Measurements from ENCODE around the gene LLCFC1.
"Not testable (repeated sequence)": the region's sequence is repeated elsewhere in the genome, so short reads cannot be mapped to it uniquely, and the experiment has no call there.

LLCFC1 gene

DNA sequence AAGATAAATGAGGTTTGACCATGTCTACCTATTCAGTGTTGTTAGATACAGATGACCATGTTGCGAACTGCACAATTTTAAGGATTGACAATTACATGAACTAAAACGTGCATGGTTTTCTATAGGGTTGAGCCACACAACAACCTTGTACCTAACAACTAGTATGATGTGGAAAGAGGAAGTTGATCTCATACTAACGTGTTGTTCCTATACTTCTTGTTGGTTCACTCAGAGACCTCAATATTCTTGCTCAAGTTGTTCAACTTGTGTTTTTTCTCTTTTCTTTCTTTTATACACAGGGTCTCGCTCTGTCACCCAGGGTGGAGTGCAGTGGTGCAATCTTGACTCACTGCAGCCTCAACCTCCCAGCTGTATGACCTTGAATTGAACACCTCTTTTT is 28.9 kb downstream of the LLCFC1 start:
- TF ChIP-seq, protein P1, sequence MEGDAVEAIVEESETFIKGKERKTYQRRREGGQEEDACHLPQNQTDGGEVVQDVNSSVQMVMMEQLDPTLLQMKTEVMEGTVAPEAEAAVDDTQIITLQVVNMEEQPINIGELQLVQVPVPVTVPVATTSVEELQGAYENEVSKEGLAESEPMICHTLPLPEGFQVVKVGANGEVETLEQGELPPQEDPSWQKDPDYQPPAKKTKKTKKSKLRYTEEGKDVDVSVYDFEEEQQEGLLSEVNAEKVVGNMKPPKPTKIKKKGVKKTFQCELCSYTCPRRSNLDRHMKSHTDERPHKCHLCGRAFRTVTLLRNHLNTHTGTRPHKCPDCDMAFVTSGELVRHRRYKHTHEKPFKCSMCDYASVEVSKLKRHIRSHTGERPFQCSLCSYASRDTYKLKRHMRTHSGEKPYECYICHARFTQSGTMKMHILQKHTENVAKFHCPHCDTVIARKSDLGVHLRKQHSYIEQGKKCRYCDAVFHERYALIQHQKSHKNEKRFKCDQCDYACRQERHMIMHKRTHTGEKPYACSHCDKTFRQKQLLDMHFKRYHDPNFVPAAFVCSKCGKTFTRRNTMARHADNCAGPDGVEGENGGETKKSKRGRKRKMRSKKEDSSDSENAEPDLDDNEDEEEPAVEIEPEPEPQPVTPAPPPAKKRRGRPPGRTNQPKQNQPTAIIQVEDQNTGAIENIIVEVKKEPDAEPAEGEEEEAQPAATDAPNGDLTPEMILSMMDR (IDR thresholded peaks at IDR 0.05; ENCODE audit: borderline replicate concordance, extremely low read depth, low read length, poor library complexity, severe bottlenecking) = no peak
- no peak for TF ChIP-seq EZH2 (IDR thresholded peaks at IDR 0.05; ENCODE audit: borderline replicate concordance, low read depth, low read length, severe bottlenecking)
- Histone ChIP-seq H3K4me2 (ENCODE audit: insufficient read depth, low read length) (no peak overlapping the region), H2AFZ (ENCODE audit: low read depth, low read length) (no peak overlapping the region), H3K9ac (ENCODE audit: low read depth, low read length) (no peak overlapping the region), H3K4me1 (ENCODE audit: insufficient read depth, low read length) (no peaks in the 10 kb centered on the region), H4K20me1 (ENCODE audit: insufficient read depth, low read length) (no peaks in the 10 kb centered on the region), H3K27ac (ENCODE audit: low read length) (no peak overlapping the region), H3K9me3 (ENCODE audit: insufficient read depth, low read length, severe bottlenecking) (no peaks in the 10 kb centered on the region), H3K79me2 (ENCODE audit: insufficient read depth, low read length) (no peaks in the 10 kb centered on the region), H3K4me3 (ENCODE audit: low read depth in 1 of 2, low read length in 2 of 2) (no peak overlapping the region), H3K27me3 (ENCODE audit: insufficient read depth, low read length, poor library complexity) (peaks cover 3% of the 10 kb centered on the region), H3K36me3 (ENCODE audit: insufficient read depth, low read length) (no peaks in the 10 kb centered on the region)
- DNase-seq (no peak), ATAC-seq (ENCODE audit: insufficient read depth, low read depth) (no peak)

DNA sequence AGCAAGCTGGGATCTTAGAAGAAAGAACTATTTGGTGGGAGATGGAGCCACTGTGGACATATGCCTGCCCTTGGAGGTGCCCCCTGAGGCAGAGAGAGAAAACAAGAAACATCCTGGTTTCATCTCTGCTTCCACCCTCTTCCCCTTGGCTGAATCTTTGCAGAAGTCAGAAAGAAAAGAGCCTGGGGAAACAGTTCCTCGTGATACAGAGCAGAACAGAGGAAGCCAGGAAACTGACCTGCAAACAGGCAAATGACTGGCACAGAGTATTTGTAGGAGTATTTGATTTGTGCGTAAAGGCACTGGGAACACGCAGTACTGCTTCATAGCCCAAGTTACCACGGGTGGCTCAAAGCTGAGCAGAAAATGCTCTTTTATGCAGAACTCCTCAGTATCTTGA is 29.9 kb downstream of the LLCFC1 start:
- Histone ChIP-seq H3K27me3 (ENCODE audit: insufficient read depth, low read length, poor library complexity) (no peaks in the 10 kb centered on the region), H2AFZ (ENCODE audit: low read depth, low read length) (no peak overlapping the region), H3K79me2 (ENCODE audit: insufficient read depth, low read length) (no peaks in the 10 kb centered on the region), H3K27ac (ENCODE audit: low read length) (no peak overlapping the region), H3K9me3 (ENCODE audit: insufficient read depth, low read length, severe bottlenecking) (no peaks in the 10 kb centered on the region), H3K4me1 (ENCODE audit: insufficient read depth, low read length) (no peaks in the 10 kb centered on the region), H3K4me2 (ENCODE audit: insufficient read depth, low read length) (no peak overlapping the region), H3K4me3 (ENCODE audit: low read depth in 1 of 2, low read length in 2 of 2) (no peak overlapping the region), H3K36me3 (ENCODE audit: insufficient read depth, low read length) (no peaks in the 10 kb centered on the region), H4K20me1 (ENCODE audit: insufficient read depth, low read length) (no peaks in the 10 kb centered on the region), H3K9ac (ENCODE audit: low read depth, low read length) (no peak overlapping the region)
- DNase-seq (no peak), ATAC-seq (ENCODE audit: insufficient read depth, low read depth) (no peak)
- TF ChIP-seq EZH2 (IDR thresholded peaks at IDR 0.05; ENCODE audit: borderline replicate concordance, low read depth, low read length, severe bottlenecking) = no peak
- TF ChIP-seq, protein P1 (IDR thresholded peaks at IDR 0.05; ENCODE audit: borderline replicate concordance, extremely low read depth, low read length, poor library complexity, severe bottlenecking) = no peak

DNA sequence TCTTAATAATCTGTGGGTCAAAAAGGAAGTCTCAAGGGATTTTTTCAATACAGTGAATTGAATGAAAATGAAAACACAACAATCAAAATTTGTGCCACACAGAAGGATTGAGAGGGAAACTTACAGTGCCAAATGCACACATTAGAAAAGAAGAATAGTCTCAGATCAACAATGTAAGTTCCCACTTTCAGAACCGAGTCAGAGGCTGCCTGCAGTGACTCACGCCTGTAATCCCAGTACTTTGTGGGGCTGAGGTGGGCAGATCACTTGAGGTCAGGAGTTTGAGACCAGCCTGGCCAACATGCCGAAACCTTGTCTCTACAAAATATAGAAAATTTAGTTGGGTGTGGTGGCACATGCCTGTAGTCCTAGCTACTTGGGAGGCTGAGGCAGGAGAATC is 35.3 kb downstream of the LLCFC1 start:
- TF ChIP-seq EZH2 (IDR thresholded peaks at IDR 0.05; ENCODE audit: borderline replicate concordance, low read depth, low read length, severe bottlenecking) = no peak
- TF ChIP-seq, protein P1 (IDR thresholded peaks at IDR 0.05; ENCODE audit: borderline replicate concordance, extremely low read depth, low read length, poor library complexity, severe bottlenecking) = no peak
- no peak for ATAC-seq (ENCODE audit: insufficient read depth, low read depth)
- Histone ChIP-seq H3K4me1 (ENCODE audit: insufficient read depth, low read length) (no peaks in the 10 kb centered on the region), H3K27me3 (ENCODE audit: insufficient read depth, low read length, poor library complexity) (no peaks in the 10 kb centered on the region), H3K4me3 (ENCODE audit: low read depth in 1 of 2, low read length in 2 of 2) (no peak overlapping the region), H3K79me2 (ENCODE audit: insufficient read depth, low read length) (no peaks in the 10 kb centered on the region), H3K36me3 (ENCODE audit: insufficient read depth, low read length) (no peaks in the 10 kb centered on the region), H4K20me1 (ENCODE audit: insufficient read depth, low read length) (no peaks in the 10 kb centered on the region), H3K9ac (ENCODE audit: low read depth, low read length) (no peak overlapping the region), H3K9me3 (ENCODE audit: insufficient read depth, low read length, severe bottlenecking) (no peaks in the 10 kb centered on the region), H3K27ac (ENCODE audit: low read length) (no peak overlapping the region), H3K4me2 (ENCODE audit: insufficient read depth, low read length) (no peak overlapping the region), H2AFZ (ENCODE audit: low read depth, low read length) (no peak overlapping the region)
- DNase-seq = no peak

DNA sequence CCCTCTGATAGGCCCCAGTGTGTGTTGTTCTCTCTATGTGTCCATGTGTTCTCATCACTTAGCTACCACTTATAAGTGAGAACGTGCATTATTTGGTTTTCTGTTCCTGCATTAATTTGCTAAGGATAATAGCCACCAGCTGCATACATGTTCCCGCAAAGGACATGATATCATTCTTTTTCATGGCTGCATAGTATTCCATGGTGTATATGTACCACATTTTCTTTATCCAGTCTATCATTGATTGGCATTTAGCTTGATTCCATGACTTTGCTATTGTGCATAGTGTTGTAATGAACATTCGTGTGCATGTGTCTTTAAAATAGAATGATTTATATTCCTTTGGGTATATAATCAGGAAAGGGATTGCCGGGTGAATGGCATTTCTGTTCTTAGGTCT is 39.1 kb downstream of the LLCFC1 start:
- not testable (repeated sequence) for H3K4me3 ChIP-seq (ENCODE audit: low read depth in 1 of 2, low read length in 2 of 2); H3K79me2 ChIP-seq (ENCODE audit: insufficient read depth, low read length); H3K36me3 ChIP-seq (ENCODE audit: insufficient read depth, low read length); H3K9me3 ChIP-seq (ENCODE audit: insufficient read depth, low read length, severe bottlenecking); H3K27ac ChIP-seq (ENCODE audit: low read length); ATAC-seq (ENCODE audit: insufficient read depth, low read depth); H3K4me1 ChIP-seq (ENCODE audit: insufficient read depth, low read length); H4K20me1 ChIP-seq (ENCODE audit: insufficient read depth, low read length); DNase-seq; H2AFZ ChIP-seq (ENCODE audit: low read depth, low read length); H3K27me3 ChIP-seq (ENCODE audit: insufficient read depth, low read length, poor library complexity); H3K4me2 ChIP-seq (ENCODE audit: insufficient read depth, low read length); H3K9ac ChIP-seq (ENCODE audit: low read depth, low read length)

Data from DND-41 (cell line).